HG03135 (cell line): ENCODE results near the gene ZNF229.
A peak's percentile ranks its signal among the peaks of the same experiment; 100 is the strongest.
"Not testable (repeated sequence)": the region's sequence is repeated elsewhere in the genome, so short reads cannot be mapped to it uniquely, and the experiment has no call there.

Experiments
- ATAC-seq: cut with Tn5 transposase; IDR thresholded peaks from one replicate; pipeline ENCODE4 v1.9.1; 2021; ENCODE audit warnings: mild to moderate bottlenecking, moderate library complexity; ENCODE audit not compliant: unreplicated experiment

Gene ZNF229

GRCh38 chr19:44447916-44448674 is at the start of gene ZNF229:
Gene ZNF229, minus strand, starts transcription at chr19:44448472. Its CDS starts 5,625 bp downstream, at chr19:44442847.
- no peak for ATAC-seq

- no peak for ATAC-seq
Measured at GRCh38 chr19:44496711-44497110, 48.4 kb upstream of the ZNF229 start.

DNA sequence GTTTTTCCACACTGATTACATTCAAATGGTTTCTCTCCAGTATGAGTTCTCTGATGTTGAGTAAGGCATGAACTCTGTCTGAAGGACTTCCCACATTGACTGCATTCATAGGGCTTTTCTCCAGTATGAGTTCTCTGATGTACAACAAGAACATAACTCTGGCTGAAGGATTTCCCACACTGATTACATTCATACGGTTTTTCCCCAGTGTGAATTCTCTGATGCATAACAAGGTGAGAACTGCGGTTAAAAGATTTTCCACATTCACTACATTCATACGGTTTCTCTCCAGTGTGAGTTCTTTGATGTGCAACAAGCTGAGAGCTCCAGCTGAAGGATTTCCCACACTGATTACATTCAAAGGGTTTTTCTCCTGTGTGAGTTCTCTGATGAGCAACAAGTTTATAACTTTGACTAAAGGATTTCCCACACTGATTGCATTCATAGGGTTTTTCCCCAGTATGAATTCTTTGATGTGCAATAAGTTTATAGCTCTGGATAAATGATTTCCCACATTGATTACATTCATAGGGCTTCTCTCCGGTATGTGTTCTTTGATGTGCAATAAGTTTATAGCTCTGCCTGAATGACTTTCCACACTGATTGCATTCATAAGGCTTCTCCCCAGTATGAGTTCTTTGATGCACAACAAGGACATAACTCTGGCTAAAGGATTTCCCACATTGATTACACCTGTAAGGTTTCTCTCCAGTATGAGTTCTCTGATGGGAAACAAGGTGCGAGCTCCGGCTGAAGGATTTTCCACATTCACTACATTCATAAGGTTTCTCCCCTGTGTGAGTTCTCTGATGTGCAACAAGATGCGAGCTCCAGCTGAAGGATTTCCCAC is 28.5 kb upstream of the ZNF229 start:
- ATAC-seq, result no peak

DNA sequence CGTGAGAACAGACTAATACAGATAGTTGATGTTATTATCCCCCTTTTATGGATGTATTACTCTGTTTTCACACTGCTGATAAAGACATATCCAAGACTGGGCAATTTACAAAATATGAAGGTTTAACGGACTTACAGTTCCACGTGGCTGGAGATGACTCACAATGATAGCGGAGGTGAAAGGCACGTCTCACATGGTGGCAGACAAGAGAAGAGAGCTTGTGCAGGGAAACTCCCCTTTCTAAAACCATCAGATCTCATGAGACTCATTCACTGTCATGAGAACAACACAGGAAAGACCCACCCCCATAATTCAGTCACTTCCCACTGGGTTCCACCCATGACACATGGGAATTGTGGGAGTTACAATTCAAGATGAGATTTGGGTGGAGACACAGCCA is 20.5 kb upstream of the ZNF229 start:
- not testable (repeated sequence) for ATAC-seq

DNA sequence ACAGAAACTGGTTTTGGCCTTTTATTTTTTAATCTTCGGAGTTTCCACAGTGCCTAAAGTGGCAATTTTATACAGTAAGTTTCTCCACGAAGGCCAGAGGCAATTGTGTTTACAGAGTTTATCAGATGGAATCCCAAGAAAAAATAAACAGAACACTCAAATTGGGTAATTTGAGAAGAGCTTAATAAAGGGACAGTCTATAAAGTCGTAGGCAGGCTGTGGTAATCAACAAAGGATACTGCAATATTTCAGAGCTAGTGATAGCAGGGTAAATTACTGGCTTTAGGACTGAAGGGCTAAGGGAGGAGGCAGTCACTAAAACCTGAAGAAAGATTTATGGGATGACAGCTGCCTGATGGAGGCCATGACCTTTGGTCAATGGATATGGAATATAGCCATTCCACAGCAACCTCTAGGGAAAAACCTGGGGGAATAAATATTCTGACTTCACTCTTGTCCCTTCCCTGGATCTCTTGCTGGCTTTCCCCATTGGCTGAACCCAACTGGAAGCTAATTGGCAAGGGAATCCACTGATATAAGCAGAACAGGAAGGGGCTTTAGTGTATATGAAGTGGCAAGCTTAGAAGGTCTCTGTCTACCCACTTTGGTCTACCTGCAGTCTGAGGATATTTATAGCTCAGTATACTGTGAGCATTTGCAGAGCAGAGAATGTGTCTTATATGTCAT is 14.5 kb upstream of the ZNF229 start:
- not testable (repeated sequence) for ATAC-seq

DNA sequence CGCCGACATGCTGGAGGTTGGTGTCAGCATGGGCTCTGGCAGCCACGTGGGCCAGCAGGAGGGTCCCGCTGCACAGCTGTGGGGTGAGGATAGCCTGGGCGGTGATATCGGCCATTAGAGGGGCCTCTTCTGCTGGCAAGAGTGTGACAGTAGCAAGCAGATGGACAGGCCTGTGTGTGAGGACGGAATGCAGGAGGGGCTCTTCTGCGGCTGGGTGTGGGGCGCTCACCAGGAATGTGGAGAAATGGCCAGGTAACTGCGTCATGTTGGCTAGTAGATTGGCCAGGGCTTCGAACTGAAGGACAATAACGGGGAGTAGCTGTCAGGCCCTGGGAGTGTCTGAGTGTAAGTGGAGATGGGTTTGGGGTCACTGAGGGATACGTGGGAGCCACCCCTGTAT is 7.7 kb upstream of the ZNF229 start:
- not testable (repeated sequence) for ATAC-seq

GRCh38 chr19:44455100-44455499 is 6.8 kb upstream of the ZNF229 start:
- ATAC-seq, result no peak

GRCh38 chr19:44452367-44452766 is 4.1 kb upstream of the ZNF229 start:
- ATAC-seq, result no peak

GRCh38 chr19:44451687-44452086 is 3.4 kb upstream of the ZNF229 start:
- ATAC-seq, result no peak

- ATAC-seq, result no peak
Measured at GRCh38 chr19:44438441-44438840, 9.8 kb downstream of the ZNF229 start.

GRCh38 chr19:44435441-44435840 is 12.8 kb downstream of the ZNF229 start:
- ATAC-seq, result no peak

DNA sequence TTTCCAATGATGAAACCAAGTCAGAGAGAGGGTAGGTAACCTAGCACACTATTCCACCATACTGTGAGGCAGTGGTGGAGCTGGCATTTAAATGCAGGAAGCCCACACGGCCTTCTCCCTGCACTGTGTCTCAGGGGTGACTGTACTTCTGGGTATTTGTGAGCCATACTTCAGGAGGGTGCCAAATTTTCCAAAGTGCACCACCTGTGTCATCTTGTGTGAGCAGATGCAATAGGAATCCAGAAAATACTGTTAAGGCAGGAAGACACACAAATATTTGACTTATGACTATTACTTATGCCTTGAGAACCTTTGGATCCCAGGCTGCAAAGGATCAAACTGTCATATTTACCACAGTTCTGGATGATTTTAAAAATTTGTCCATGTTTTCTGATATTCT is 17.3 kb downstream of the ZNF229 start:
- no peak for ATAC-seq

DNA sequence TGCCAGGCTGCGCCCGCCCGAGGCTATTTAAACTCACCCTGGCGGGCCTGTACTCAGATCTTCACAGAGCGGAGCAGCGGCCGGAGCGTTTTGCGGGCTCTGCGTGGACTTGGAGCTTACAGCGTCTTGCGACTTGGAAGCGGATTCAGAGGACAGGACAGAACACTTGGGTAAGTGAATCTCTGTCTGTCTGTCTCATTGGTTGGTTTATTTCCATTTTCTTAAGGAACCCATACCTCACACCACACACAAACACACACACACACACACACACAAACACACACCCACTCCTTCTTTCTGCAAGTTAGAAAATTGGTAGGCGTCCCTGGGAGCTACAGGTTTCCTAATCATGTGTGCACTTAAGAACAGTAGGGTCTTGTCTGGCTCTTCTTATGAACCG is 32.7 kb downstream of the ZNF229 start:
- ATAC-seq, result not testable (repeated sequence)

DNA sequence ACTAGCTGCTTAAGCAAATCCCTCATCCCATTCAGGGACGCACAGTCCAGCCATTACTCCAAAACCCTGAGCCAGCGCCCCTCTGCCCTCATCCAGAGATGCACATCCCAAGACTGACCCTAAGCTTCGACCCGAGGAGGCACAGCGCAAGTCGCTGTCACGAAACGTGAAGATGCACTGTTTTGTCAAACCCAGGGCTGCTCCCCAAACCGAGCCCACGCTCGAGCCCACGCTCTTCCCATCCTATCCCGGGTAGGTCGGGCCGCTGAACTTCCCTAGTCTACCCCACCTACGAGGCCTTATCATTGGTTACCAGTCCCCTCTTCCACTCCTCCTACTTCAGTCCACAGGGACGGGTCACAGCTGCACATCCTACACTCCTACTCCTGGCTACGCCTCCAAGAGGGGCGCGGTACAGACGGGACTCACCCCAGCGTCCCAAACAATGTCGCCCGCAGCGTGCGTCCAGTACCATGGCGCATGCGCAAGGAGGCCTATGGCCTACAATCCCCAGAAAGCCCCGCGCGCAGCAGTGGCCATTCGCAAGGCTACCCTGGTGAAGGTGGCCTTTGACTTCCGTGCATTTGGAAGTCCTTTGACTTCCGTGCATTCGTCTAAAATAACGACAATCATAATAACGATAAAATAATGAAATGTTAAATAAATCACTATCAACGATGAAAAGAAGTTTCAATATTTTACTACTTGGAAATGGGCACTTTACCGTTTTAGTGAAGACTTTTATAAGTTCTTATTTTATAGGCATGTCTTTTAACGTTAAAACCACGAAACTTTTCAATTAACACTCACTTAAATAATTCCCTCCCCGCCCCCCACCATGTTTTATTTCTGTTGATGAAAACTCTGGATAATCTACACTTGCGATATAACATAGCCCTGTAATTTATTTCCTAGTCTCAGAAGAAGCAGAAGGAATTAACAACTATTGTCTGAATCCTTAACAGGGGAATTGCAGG is 46.8 kb downstream of the ZNF229 start, which contains the start of gene ZNF285:
ZNF285 (minus strand) TSS at position 470 of the 977 bp plus-strand sequence. CDS start 4,395 bp downstream, outside the sequence.
- peak; percentile 83 for ATAC-seq

- ATAC-seq, result not testable (repeated sequence)
Measured at GRCh38 chr19:44389268-44389667, 59.0 kb downstream of the ZNF229 start.
